NCI-H146 treated with DMSO at 0.1 percent for 48 hours (cell line): ENCODE measurements around the gene TRPT1.

Experiments used
- DNase-seq: peaks from one replicate; lab custom pipeline; 2025; ENCODE audit not compliant: unreplicated experiment; lab: John Stamatoyannopoulos, UW

The TRPT1 gene

DNA sequence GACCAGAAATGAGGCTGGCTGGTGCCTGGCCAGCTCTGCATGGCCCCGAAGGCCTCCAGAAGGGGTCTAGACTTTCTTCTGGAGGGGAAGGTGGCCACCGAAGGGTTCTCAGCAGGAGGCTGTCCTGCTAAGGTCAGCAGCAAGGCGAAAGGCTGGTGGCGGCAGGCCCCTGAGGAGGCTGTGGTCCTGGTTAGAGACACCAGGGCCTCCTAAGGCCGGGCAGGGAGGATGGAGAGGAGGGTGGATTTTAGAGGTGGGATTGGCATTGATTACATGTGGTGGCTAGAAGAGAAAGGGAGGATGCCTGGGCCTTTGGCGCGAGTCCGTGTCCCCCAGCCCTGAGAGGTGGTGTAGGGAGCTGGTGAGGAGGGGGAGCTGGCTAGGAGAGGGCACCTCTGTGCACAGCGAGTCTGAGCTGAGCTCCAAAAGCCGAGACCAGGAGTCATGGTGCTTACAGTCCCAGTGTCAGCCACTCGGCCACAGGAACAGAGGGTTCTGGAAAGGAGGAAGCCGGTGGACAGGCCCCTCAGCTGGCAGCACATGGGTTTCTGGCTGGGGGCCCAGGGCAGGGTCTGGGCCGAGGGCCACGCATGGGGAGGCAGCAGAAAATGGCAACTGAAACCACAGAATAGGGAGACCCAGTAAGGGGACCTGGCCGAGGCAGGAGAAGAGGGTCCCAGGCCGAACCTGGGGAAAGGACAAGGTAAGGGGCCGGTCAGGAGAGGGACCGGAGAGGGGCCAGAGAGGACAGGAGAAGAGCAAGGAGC lies 17.0 kb downstream of the TRPT1 start:
- no peak for DNase-seq

DNA sequence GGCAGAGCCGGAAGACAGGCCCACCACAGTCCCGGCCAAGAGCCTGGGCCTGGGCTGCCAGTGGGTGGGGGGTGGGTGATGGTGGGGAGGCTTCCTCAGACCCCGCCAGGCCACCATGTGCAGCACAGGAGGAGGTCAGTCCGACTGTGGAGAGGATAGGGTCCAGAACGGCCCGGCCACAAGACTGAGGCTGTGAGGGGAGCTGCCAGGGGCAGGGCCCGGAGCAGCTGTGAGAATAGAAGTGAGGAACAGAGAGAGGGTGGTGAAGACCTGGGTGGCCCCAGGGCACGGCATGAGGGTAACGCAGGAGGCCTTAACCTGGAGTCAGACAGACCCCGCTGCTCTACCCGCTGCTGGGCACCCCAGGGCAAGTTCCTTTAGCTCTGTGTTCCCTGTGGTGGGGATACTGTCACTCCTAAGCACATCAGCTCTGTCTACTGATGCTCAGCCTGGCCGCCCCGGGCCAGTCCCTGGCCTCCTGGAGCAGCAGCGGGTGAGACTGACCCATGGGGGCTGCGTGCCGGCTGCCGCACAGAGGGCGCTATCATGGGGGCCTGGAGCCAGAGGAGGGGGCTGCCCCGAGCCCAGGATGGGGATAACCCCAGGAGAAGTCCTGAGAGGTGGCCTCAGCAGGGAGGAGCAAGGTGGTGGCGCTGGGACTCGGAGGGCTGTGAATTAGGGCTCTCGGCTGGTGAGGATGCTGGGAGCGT lies 17.7 kb downstream of the TRPT1 start:
- no peak for DNase-seq

DNA sequence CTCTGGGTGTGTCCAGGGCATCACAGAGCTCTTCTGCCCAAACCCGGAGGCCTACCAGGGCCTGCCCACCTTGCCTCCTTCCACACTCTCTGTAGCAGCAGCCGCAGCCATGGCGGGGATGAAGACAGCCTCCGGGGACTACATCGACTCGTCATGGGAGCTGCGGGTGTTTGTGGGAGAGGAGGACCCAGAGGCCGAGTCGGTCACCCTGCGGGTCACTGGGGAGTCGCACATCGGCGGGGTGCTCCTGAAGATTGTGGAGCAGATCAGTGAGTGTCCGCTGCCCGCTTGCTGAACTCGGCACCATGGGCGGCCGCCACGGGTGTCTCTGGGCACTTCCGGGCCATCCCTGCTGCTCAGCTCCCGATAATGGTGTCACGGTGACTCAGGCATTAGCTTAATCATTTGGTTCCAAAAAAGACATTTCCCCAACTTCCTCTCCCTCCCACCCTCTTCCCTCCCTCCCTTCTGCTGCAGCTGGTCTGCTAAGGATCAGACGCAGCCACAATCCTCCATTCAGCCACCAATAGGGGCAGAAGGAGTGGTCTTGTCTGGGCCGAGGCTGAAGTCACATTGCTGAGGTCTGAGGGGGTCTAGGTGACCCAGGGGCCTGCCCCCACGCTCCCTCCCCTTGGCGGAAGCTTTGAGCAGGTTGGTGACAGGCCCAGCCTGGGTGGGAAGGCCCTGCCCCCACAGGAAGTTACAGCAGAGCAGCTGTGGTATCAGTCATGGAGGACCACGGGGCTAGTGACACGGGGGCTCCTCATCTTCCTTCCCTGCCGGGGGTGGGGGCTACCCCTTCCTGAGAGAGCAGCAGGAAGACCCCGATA lies 18.5 kb downstream of the TRPT1 start:
- no peak for DNase-seq

DNA sequence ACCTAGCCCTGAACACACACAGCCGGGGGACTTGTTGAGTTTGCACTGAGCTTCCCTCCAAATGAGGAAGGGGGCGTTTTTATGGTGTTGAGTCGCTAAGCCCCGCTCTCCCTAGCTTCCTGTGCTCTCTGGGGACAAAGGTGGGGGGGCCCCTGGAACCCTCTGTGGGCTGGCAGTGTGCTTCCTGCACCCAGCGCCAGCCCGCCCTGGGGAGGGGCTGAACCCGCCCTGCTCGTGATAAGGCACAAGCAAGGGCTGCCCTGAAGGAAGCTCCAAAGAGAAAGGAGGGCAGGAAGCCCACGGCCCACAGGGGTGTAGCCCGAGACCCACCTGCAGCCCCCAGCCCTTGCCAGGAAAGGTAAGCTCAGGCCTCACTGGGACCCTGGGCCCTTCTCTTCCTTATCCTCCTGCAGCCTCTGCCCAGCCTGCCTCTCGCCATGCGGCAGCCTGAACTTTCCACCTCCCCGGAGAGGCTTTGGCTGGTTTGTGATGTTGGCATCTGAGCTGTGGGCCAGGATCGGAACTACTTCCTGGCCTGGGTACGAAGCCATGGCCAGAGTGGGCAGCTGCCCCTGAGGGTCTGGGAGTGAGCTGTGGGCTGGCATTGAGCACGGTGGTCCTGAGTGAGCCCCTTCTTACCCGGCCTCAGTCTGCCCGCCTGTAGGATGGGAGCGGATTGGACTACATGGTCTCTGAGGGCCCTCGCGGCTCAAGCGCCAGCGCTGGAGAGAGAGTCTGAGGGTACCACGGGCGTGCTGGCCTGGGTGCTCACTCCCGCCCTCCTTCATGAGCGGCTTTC lies 19.3 kb downstream of the TRPT1 start, which contains the start of gene FERMT3:
Gene FERMT3, plus strand, starts transcription at position 265 of the 799 bp plus-strand sequence. CDS start 644 bp downstream, outside the sequence.
- DNase-seq = no peak

DNA sequence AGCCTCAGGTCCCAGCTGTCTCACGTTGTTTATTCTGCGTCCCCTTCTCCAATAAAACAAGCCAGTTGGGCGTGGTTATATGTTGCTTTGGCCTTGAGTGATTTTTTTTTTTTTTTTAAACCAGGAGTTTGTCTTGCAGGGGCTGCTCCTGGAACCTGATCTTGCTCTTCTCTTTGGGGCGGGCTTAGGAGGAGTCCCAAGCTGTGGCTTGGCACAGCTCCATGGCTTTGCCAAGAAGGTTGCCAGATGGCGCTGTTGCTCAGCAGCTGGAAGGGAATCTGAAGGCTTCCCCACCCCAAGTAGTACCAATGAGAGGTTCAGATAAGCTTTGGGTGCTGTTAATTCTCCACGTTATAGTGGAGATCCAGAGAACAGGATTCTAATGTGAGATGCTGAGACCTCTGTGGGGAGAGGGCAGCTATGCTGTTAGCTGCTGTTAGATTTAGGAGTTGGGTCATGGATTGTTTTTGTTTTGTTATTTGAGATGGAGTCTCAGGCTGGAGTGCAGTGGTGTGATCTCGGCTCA lies 21.5 kb downstream of the TRPT1 start:
- DNase-seq = peak; percentile 37

DNA sequence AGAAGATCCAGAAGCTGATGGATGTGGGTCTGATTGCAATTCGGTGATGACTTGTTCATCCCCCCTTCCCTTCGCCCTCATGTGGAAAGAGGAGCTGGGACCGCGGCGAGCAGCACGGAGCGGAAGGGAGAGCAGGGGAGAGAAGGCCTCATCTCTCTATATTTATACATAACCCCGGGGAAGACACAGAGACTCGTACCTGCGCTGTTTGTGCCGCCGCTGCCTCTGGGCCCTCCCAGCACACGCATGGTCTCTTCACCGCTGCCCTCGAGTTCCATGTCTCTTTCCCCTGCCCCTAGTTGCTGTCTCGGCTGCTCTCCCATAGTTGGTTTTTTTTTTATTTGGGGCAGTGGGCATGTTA lies 21.9 kb downstream of the TRPT1 start:
- DNase-seq = no peak

DNA sequence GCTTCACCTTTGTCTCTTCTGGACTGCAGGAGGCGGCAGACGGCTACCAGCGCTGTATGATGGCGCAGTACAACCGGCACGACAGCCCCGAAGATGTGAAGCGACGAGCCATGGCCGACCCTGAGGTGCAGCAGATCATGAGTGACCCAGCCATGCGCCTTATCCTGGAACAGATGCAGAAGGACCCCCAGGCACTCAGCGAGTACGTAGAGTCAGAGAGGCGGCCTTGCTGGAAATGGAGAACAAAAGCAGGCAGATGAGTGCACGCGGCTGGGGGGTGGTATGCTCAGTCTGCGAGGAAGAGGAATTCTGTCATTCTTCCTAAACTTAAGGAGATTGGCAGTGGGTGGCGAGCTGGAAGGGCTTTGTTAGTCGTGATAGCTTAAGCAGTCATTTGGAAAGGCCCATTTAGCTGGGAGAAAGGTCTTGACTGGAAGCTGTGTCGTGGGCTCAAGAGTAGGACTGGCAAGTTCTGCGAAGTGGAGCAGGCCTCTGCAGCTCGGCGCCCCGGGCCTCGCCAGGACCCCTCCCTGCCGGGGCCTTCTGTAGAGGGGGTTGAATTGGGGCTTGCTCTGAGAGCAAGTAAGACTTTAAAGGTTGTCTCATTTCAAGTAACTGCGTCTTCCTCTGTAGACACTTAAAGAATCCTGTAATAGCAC lies 22.4 kb downstream of the TRPT1 start:
- DNase-seq = no peak

DNA sequence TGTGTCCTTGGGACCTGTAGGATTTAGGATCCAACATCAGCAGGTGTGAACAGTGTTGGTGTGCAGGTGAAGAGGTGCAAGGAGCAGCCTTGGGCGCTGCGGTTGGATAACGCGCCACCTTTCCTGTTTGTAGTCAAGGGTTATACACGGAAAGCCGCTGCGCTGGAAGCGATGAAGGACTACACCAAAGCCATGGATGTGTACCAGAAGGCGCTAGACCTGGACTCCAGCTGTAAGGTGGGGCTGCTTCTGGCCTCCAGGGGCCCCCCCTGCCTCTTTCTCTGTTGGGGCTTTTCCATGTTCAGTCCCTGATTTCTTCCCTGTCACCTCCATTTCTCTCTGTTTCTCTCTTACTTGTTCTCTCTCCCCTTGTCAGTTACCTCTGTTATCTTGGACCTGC lies 23.0 kb downstream of the TRPT1 start:
- DNase-seq = no peak

DNA sequence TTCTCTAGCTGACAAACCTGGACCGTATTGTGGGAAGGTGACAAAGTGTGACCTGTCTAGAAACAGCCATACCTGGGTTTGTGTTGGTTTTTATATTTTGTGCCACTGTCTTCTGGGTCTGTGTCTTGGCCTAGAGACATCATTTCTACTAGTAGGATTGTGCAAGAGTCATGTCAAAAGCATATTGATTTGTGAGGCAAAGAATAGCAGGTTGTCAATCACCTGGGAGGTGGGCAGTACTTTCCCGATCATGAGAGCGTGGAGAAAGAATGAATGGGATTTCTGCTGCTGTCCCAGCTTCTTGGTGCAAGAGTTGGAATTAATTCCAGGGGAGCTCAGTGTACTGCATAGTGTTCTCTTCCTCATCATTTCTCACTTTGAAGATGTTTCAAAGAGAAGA lies 24.4 kb downstream of the TRPT1 start:
- no peak for DNase-seq

DNA sequence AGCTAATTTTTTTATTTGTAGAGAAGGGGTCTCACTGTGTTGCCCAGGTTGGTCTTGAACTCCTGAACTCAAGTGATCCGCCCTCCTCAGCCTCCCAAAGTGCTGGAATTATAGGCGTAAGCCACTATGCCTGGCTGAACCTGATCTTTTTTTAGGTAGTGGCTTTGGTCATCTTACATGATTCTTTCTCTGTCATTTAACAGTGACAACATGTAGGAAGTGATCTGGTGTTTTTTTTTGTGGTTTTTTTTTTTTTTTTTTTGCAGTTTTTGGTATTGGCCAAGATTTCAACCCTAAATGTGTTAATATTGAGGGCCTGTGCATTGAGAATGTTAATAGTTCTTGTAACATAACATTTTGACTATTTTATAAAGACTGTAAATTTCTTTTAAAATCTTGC lies 27.5 kb downstream of the TRPT1 start:
- DNase-seq = no peak

DNA sequence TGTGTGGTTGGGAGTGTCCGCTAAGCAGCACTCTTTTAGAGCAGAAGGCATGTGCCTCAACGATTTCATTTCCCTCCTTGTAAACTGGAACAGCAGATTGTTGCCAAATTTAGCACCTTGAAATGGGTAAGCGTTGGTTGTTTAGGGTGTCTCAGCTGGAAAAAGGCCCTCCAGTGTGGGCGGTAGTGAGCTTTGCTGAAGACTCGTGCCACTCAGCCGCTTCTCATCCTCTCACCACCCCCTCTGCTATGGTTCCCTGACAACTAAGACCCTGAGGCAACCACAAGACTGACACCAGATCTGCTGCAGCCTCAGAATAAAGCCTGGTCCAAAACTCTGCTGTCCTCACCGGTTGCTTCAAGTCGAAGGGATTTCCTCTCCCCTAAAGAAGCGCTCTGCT lies 29.4 kb downstream of the TRPT1 start:
- DNase-seq = no peak

DNA sequence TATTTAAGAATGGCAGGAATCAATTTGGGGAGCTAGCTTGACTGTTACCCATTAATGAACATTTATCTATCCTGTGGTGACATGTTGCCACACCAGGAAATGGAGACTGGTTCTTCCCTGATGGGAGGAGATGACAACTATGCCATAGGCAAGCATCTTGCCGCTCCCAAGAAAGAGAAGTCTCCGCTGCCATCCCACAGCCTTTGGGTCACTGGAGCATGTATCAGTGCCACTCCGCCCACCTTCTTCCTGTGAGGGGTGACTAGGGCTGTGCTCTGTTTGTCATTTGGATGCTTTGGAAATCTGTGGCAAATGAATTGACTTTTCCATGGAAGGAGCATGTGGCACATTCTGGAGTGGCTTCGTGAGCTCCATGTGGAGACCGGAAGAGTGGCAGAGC lies 33.6 kb downstream of the TRPT1 start:
- no peak for DNase-seq

DNA sequence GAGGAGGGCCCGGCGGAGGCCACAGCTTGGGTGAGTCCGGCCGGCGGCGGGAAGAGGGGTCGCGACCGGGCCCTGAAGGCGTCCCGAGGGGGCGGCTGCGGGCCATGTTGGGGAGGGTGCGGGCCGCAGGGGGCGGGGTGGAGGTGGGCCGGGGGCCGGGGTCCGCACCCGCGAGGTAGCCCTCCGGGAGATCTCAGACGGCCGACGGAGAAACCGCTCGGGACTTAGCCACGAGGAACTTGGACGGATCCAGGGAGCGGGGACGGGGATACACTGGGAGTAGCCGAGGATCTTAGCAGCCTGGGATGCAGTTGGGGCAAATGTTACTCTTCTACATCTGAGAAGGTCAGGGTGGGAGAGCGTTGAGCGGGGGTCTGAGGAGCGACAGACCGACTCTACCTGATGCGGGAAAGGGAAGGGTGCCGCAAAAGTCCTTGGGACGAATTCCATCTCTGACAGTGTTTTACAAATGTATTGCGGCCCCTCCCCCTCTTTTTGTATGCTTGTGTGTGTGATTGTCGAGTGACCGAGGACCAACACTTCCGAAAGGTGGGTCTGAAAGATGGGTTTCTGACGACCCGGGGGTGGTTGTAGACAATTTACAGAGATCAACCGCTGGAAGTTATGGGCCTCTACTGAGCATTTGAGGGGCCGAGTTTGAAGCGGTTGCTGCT lies 39.4 kb downstream of the TRPT1 start:
- DNase-seq = no peak

DNA sequence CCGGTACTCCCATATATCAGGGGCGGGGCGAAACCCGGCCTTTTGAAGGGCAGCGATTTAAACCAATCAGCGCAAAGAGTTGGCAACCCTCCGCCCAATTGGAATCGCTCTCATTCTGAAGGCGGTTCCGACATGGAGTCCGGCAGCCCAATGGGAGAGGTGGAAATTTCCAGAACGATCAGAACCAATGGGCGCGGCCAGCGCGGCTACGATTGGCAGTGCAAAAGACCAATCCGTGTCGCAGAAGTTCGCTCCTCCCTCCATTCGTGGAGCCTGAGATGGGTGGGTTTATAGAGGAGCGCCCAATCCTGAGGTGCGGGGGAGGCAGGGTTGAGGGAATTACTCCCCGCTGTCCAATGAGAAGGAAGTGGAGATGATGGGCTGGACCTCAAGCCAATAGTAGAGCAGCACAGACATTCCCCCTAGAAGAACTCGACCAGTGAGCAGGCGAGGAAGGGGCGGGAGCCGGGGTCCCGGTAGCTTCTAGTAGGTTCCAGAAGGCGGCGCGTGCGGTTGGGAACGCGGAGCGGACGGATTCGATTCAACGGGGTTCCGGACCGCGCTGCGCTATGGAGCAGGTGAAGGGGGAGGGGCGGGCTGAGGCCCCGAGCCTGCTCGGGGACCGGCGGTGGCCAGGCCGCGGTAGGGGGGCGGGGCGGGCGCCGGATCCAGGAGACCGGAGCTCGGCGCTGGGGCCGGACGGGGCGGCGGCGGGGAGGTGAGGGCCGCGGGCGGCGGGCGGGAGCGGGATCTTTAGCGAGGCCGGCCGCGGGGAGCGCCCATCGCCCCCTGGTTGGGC lies 40.1 kb downstream of the TRPT1 start, which contains the start of gene STIP1:
Gene STIP1, plus strand, starts transcription at position 479 of the 799 bp plus-strand sequence. Its CDS starts 91 bp downstream, at position 570.
- DNase-seq = peak; percentile 99

DNA sequence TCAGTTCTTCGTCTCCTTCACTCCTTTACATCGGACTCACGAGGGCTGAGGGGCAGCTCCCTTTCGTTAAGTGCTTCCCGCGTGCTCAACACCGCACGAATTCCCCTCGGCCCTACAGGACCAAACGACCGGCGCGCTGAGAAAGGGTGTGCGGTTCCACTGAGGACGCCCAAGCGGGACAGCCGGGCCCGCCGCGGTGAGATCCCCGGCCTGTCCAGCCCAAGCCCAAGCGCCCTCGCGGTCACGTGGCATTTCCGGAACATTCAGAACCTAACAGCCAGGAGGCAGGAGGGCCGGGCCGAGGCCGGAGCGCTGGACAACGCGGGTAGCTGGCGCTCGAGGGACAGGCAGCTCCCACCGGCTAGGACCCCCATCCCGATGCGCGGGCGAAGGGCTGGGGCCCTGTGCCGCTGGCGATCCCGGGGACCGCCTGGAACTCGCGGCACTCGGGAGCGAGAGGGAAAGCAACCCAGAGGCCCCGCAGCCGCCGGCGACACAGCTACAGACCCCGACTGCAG lies 40.8 kb downstream of the TRPT1 start:
- peak; percentile 62 for DNase-seq

DNA sequence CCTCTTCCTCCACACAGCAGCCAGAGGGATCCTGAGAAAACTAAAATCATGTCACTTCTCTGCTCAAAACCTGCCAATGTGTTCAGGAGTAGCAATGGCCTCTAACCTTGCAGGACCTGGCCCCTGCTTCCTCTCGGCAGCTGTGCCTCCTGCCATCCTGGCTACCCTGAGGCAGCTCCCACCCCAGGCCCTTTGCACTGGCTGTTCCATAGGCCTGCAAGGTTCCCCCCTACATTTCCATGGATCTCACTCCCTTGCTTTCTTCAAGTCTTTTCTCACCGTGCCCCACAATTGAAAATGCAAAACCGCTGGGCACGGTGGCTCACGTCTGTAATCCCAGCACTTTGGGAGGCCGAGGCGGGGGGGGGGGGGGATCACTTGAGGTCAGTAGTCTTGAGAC lies 42.1 kb downstream of the TRPT1 start:
- no peak for DNase-seq

DNA sequence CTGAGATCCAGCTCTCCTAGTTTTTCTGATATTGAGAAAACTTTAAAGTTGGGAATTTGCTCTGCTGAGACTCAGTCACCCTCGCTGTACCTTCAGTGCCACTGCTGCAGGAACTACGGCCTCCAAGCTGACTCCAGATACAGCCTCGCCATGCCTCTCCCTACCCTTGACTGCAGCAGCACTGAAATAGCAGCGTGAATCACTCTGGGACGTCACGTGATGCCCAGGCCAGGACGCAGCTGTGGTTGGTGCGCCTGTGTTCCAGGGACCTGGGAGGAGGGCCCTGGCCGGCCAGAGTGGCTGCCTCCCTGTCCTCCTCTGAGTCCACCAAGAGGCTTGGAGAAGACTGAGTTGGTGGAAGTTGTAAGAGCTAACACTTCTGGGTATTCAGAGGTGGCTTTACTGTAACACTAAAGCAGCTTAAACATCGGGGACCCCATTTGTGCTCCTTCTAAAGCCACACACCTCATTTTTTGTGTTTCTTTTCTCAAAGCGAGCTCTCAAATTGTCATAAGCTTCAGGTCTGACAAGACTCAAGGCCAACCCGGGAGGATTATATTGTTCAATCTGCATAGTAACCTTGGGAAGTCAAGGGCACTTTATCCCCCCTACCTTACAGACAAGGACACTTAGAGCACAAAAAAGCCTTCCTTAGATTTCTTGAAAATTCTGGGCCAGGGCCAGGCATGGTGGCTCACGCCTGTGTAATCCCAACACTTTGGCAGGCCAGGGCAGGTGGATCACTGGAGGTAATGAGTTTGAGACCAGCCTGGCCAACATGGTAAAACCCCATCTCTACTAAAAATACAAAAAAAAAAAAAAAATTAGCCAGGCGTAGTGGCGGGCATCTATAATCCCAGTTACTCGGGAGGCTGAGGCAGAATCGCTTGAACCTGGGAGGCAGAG lies 44.2 kb downstream of the TRPT1 start:
- no peak for DNase-seq
